NT2/D1 (cell line): ENCODE measurements around the gene GDNF.

Source experiments
- SUZ12 ChIP-seq: IDR thresholded peaks from 2 replicates; pipeline ENCODE4 v1.6.1; 2011; ENCODE audit not compliant: insufficient read length, insufficient read depth; ENCODE audit errors: extremely low read depth
- YY1 ChIP-seq: IDR thresholded peaks from 2 replicates; pipeline ENCODE4 v1.6.1; 2011; ENCODE audit not compliant: insufficient read length, insufficient read depth
- ZNF274 ChIP-seq: IDR thresholded peaks from 2 replicates; pipeline ENCODE4 v1.6.1; 2011; ENCODE audit warnings: mild to moderate bottlenecking, low read depth, low read length

DNA sequence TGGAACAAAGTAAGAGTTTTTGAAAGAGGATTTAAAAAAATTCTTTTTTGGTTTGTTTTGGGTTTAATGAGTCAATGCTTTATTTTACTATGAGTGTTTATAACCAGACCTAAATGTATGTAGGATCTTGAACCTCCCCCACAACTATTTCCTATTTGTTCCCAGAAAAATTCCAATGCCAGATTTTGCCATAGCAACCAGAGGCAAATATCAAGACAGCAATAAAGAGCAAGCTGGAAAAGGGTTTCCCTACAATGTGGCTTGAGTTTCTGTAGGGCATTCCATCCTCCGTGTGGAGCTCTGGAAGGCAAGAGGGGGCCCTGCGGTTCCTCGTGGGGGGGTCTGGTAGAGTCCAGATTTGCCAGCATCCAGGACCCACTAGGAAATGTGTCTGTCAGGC, 27.8 kb upstream of the GDNF start:
- TF ChIP-seq YY1, result no peak
- no peak for TF ChIP-seq ZNF274
- no peak for TF ChIP-seq SUZ12
